Measurements from ENCODE around the gene ZNF668.

The ZNF668 gene

GRCh38 chr16:31043898-31044481 is 30.1 kb downstream of the ZNF668 start:
- H3K4me3 ChIP-seq (ENCODE audit: severe bottlenecking) = no peak overlapping the region
- H3K27me3 ChIP-seq (ENCODE audit: insufficient read depth, poor library complexity, severe bottlenecking) = no peaks in the 10 kb centered on the region
- no peaks in the 10 kb centered on the region for H3K4me1 ChIP-seq (ENCODE audit: insufficient read depth, poor library complexity, severe bottlenecking)
- TF ChIP-seq CTCF (IDR thresholded peaks at IDR 0.05; ENCODE audit: poor library complexity, severe bottlenecking) = no peak
- 0 out of 2 replicates have a peak, but pooled peaks cover 3% of the 10 kb centered on the region for H3K36me3 ChIP-seq (ENCODE audit: low read depth)
- ATAC-seq (ENCODE audit: low read depth) (no peak), DNase-seq (ENCODE audit: low spot score) (no peak)
- H3K27ac ChIP-seq (ENCODE audit: poor library complexity, severe bottlenecking) = no peak overlapping the region
- H3K9me3 ChIP-seq (ENCODE audit: severe bottlenecking) = no peaks in the 10 kb centered on the region

GRCh38 chr16:31043352-31043751 is 30.7 kb downstream of the ZNF668 start:
- Histone ChIP-seq H3K4me3 (ENCODE audit: severe bottlenecking) (no peak overlapping the region), H3K9me3 (ENCODE audit: severe bottlenecking) (no peaks in the 10 kb centered on the region), H3K27ac (ENCODE audit: poor library complexity, severe bottlenecking) (no peak overlapping the region), H3K4me1 (ENCODE audit: insufficient read depth, poor library complexity, severe bottlenecking) (no peaks in the 10 kb centered on the region), H3K27me3 (ENCODE audit: insufficient read depth, poor library complexity, severe bottlenecking) (no peaks in the 10 kb centered on the region), H3K36me3 (ENCODE audit: low read depth) (peaks cover 4% of the 10 kb centered on the region; the same call in 1 of the 2 replicates)
- TF ChIP-seq CTCF (IDR thresholded peaks at IDR 0.05; ENCODE audit: poor library complexity, severe bottlenecking) = no peak
- DNase-seq (ENCODE audit: low spot score) (no peak), ATAC-seq (ENCODE audit: low read depth) (no peak)

DNA sequence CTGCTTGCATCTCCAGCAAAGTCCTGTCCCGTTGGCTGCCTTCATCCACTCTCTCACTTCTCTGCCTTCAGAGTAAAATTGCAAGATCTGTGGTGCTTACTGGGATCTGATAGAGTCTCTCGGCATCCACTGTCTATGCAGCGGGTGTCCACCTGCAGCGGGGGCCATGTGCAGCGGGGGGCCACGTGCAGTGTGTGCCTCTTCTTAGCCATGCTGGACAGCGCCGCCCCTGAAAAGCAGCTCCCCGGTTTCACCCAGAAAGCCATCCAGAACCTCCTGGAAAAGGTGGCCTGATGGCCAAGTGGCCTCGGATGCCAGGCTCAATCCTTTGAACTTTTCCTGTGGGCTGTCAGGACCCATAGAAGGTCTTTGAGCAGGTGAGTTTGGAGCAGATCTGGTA is 31.2 kb downstream of the ZNF668 start:
- no peak overlapping the region for H3K27ac ChIP-seq (ENCODE audit: poor library complexity, severe bottlenecking)
- no peaks in the 10 kb centered on the region for H3K27me3 ChIP-seq (ENCODE audit: insufficient read depth, poor library complexity, severe bottlenecking)
- peaks cover 9% of the 10 kb centered on the region; the same call in 1 of the 2 replicates for H3K36me3 ChIP-seq (ENCODE audit: low read depth)
- DNase-seq (ENCODE audit: low spot score) = no peak
- H3K4me3 ChIP-seq (ENCODE audit: severe bottlenecking) = no peak overlapping the region
- no peak for ATAC-seq (ENCODE audit: low read depth)
- H3K4me1 ChIP-seq (ENCODE audit: insufficient read depth, poor library complexity, severe bottlenecking) = no peaks in the 10 kb centered on the region
- TF ChIP-seq CTCF (IDR thresholded peaks at IDR 0.05; ENCODE audit: poor library complexity, severe bottlenecking) = no peak
- H3K9me3 ChIP-seq (ENCODE audit: severe bottlenecking) = no peaks in the 10 kb centered on the region

DNA sequence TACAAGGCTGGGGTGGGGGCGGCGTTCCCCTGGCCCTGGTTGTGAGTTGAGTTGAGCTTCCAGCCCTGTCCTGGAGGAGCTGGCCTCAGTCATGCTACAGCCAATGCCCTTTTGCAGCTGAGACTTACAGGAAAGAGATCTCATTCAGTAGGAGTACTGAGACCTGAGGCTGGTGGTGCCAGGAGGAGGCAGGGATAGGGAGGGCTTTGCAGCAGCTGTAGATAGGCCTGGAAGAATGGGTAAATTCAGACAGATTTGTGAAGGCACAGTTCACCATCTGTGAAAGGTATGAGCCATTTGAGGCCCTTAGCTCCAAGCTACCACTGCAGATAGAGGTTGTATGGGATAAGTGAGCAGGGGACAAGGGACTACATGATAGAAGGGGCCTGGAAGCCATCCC is 35.0 kb downstream of the ZNF668 start:
- no peaks in the 10 kb centered on the region for H3K27me3 ChIP-seq (ENCODE audit: insufficient read depth, poor library complexity, severe bottlenecking)
- ATAC-seq (ENCODE audit: low read depth) (no peak), DNase-seq (ENCODE audit: low spot score) (no peak)
- no peak overlapping the region for H3K27ac ChIP-seq (ENCODE audit: poor library complexity, severe bottlenecking)
- H3K36me3 ChIP-seq (ENCODE audit: low read depth) = peaks cover 19% of the 10 kb centered on the region
- H3K4me1 ChIP-seq (ENCODE audit: insufficient read depth, poor library complexity, severe bottlenecking) = no peaks in the 10 kb centered on the region
- no peak overlapping the region for H3K4me3 ChIP-seq (ENCODE audit: severe bottlenecking)
- TF ChIP-seq CTCF (IDR thresholded peaks at IDR 0.05; ENCODE audit: poor library complexity, severe bottlenecking) = no peak
- H3K9me3 ChIP-seq (ENCODE audit: severe bottlenecking) = no peaks in the 10 kb centered on the region

DNA sequence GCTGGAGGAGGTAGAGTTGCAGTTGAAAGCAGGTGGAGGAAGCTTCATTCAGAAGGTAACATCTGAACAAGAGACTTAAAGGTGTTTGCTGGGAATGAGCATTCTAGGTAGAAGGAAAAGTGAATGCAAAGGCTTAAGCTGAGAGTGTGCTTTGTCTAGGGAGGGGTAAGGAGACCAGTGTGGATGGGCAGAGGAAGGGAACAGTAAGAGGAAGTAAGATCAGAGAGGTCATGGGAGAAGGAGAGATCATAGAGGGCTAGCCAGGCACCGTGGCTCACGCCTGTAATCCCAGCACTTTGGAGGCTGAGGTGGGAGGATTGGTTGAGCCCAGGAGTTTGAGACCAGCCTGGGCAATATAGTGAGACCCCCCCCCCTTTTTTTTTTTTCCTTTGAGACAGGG is 37.3 kb downstream of the ZNF668 start:
- no peaks in the 10 kb centered on the region for H3K4me1 ChIP-seq (ENCODE audit: insufficient read depth, poor library complexity, severe bottlenecking)
- H3K27me3 ChIP-seq (ENCODE audit: insufficient read depth, poor library complexity, severe bottlenecking) = no peaks in the 10 kb centered on the region
- no peak for ATAC-seq (ENCODE audit: low read depth)
- DNase-seq (ENCODE audit: low spot score) = no peak
- H3K27ac ChIP-seq (ENCODE audit: poor library complexity, severe bottlenecking) = no peak overlapping the region
- TF ChIP-seq CTCF (IDR thresholded peaks at IDR 0.05; ENCODE audit: poor library complexity, severe bottlenecking) = no peak
- peaks cover 19% of the 10 kb centered on the region for H3K36me3 ChIP-seq (ENCODE audit: low read depth)
- H3K4me3 ChIP-seq (ENCODE audit: severe bottlenecking) = no peak overlapping the region
- no peaks in the 10 kb centered on the region for H3K9me3 ChIP-seq (ENCODE audit: severe bottlenecking)
